ENCODE data around the gene TTC14.
"Not testable (repeated sequence)": the region's sequence is repeated elsewhere in the genome, so short reads cannot be mapped to it uniquely, and the experiment has no call there.

TTC14 gene

DNA sequence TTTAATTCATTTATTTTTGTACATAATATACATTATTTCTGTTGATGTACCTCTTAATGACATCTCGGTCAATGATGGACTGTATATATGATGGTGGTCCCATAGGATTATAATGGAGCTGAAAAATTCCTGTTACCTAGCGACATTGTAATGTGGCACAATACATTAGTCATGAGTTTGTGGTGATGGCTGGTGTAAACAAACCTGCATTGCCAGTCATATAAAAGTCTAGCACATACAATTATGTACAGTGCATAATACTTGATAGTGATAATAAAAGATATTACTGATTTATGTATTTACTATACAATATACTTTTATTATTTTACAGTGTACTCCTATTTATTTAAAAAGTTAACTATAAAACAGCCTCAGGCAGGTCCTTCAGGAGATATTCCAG lies 15.1 kb downstream of the TTC14 start:
- Mint-ChIP-seq H3K27ac (no peak overlapping the region), H3K27me3 (no peaks in the 10 kb centered on the region), H3K4me1 (no peaks in the 10 kb centered on the region), H3K9me3 (no peaks in the 10 kb centered on the region), H3K36me3 (peaks cover 3% of the 10 kb centered on the region), H3K4me3 (no peak overlapping the region)

DNA sequence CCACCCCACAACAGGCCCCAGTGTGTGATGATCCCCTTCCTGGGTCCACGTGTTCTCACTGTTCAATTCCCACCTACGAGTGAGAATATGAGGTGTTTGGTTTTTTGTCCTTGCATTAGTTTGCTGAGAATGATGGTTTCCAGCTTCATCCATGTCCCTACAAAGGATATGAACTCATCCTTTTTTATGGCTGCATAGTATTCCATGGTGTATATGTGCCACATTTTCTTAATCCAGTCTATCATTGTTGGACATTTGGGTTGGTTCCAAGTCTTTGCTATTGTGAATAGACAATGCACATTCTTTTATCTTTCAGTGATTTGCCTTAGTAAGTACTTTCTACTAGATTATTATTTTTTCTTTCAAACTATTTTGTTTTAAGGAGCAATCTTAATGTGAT lies 16.6 kb downstream of the TTC14 start:
- H3K9me3 Mint-ChIP-seq, H3K4me1 Mint-ChIP-seq, H3K36me3 Mint-ChIP-seq, H3K27me3 Mint-ChIP-seq, H3K4me3 Mint-ChIP-seq, H3K27ac Mint-ChIP-seq: not testable (repeated sequence)

DNA sequence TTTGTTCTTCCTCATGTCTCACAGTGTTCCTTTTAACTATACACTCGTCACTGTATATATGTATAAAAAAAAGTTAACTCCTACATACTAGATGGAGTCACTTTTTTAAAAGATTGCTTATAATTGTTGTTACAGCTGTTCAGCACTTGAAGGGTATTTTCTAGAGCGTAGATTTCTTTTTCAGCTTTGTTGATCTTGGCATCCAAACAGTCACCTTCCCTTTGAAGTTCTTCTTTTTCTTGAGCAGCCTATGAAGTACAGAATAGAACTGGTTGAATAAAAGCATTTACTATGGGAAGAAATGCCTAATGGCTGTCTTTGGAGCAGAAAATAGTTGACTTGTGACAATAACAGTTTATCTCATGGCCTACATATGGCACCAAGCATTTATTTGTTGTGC lies 17.8 kb downstream of the TTC14 start:
- Mint-ChIP-seq H3K27ac (no peak overlapping the region), H3K36me3 (peaks cover 8% of the 10 kb centered on the region), H3K9me3 (no peaks in the 10 kb centered on the region), H3K27me3 (no peaks in the 10 kb centered on the region), H3K4me3 (no peak overlapping the region), H3K4me1 (peaks cover 9% of the 10 kb centered on the region)

DNA sequence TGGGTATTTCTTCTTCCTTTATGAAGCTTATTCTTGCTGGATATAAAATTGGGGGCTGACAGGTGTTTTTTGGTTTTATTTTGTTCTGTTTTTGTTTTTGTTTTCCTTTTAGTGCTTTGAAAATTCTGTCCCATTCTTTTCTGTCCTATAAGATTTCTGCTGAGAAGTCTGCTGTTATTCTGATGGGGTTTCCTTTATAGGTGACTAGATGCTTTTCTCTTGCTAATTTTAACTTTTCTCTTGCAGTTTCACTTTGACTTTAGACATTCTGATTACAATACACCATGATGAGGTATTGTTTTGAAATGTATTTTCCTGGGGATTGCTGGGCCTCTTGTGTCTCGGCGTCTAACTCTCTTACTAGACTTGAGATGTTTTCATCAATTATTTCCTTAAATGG lies 22.8 kb downstream of the TTC14 start:
- no peak overlapping the region for H3K27ac Mint-ChIP-seq
- peaks cover 16% of the 10 kb centered on the region for H3K36me3 Mint-ChIP-seq
- no peaks in the 10 kb centered on the region for H3K27me3 Mint-ChIP-seq
- H3K9me3 Mint-ChIP-seq, result no peaks in the 10 kb centered on the region
- H3K4me3 Mint-ChIP-seq, result no peak overlapping the region
- peaks cover 18% of the 10 kb centered on the region for H3K4me1 Mint-ChIP-seq

DNA sequence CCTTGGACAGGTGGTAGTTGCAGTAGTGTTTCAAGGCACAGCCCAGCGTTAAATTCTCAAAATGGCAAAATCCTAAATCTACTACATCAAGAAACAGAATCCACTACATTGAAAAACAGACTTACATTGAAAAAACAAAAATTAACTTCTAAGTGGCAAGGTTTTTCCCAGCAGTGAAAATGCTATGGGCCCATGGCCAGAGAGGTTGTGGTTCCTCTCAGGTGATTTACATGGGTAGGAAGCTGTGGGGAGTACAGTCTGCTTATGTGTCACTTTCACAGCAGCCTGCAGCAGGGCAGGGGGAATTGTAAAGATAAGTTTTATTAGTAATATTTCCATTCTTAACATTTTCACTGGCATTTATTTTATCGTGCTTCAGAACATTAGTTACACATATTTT lies 24.9 kb downstream of the TTC14 start:
- H3K36me3 Mint-ChIP-seq, result peaks cover 15% of the 10 kb centered on the region
- H3K9me3 Mint-ChIP-seq, result no peaks in the 10 kb centered on the region
- H3K4me1 Mint-ChIP-seq, result peaks cover 22% of the 10 kb centered on the region
- no peak overlapping the region for H3K27ac Mint-ChIP-seq
- no peaks in the 10 kb centered on the region for H3K27me3 Mint-ChIP-seq
- H3K4me3 Mint-ChIP-seq, result no peak overlapping the region

DNA sequence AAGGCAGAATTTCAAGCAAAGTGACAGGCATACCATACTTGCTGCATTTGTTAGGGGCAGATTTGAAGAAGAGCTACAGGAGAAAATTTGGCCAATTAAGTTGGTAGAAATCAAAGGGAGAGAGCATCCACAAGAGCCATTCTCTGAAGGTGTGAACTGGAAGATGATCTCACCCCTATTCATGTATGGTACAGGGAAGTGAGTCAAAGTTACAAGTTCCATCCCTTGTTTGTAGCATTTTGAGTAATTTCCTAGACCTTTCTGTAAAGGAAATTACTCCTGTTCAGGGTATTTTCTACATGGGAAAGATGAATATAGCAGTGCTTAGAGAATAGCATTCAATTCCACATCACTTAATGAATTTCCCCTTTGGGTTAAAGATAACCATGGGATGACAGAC lies 28.4 kb downstream of the TTC14 start:
- H3K27ac Mint-ChIP-seq, result no peak overlapping the region
- H3K9me3 Mint-ChIP-seq, result no peaks in the 10 kb centered on the region
- peaks cover 3% of the 10 kb centered on the region for H3K36me3 Mint-ChIP-seq
- peaks cover 20% of the 10 kb centered on the region for H3K27me3 Mint-ChIP-seq
- peaks cover 7% of the 10 kb centered on the region for H3K4me1 Mint-ChIP-seq
- no peak overlapping the region for H3K4me3 Mint-ChIP-seq

DNA sequence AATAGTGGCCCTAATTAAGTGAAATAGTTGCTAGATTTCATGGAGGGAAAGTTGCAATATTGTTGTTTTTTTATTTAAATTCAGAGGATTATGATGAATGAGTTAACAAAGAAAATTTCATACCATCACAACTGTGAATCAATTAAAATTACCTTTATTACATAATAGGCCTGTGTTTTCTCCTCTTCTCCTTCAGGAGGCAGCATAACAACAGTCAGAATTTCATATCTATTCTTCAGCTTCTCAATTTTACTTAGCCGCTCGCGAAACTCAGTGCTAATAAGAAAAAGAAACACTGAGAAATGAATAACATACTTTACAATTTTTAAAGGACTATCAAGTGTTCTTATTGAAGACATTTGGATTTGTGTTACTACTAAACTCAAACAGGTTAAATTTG lies 29.4 kb downstream of the TTC14 start:
- H3K4me1 Mint-ChIP-seq, result peaks cover 4% of the 10 kb centered on the region
- H3K4me3 Mint-ChIP-seq, result no peak overlapping the region
- no peaks in the 10 kb centered on the region for H3K36me3 Mint-ChIP-seq
- peaks cover 27% of the 10 kb centered on the region for H3K27me3 Mint-ChIP-seq
- no peak overlapping the region for H3K27ac Mint-ChIP-seq
- no peaks in the 10 kb centered on the region for H3K9me3 Mint-ChIP-seq

DNA sequence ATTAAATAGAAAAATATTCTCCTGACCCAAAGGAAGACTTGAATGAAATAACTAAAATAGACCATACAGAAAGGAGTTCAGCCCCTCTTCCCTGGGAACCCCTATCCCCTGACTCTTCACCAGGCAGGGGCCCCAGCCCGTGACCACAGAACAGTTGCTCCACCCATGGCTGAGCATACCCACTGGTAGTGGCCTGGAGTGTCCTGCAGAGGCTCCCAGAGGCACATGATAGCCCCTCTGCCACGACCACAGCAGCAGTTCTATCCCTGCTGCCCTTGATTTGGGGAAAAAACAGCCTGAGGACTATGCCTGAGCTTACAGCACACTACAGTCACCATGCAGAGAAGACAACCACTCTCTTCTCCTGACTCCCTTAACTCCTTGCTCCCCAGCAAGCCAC lies 31.8 kb downstream of the TTC14 start:
- peaks cover 4% of the 10 kb centered on the region for H3K4me1 Mint-ChIP-seq
- H3K27me3 Mint-ChIP-seq, result peaks cover 42% of the 10 kb centered on the region
- H3K9me3 Mint-ChIP-seq, result peaks cover 4% of the 10 kb centered on the region
- no peak overlapping the region for H3K27ac Mint-ChIP-seq
- H3K36me3 Mint-ChIP-seq, result no peaks in the 10 kb centered on the region
- H3K4me3 Mint-ChIP-seq, result no peak overlapping the region

DNA sequence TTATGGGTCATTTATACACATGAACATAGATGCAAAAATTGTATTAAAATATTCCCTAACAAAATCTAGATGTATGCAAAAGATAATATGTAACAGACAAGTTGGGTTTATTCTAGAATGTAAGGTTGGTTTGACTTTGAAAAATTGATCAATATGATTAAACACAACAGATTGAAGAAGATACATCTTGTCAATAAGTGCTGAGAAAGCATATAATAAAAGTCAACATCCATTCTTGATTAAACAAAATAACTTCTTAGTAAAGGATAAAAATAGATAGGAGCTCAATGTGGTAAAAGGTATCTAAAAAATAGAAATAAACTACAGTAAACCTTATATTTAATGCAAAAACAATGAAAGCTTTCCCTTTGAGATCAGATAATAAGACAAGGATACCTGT lies 39.0 kb downstream of the TTC14 start:
- no peak overlapping the region for H3K4me3 Mint-ChIP-seq
- H3K36me3 Mint-ChIP-seq, result no peaks in the 10 kb centered on the region
- H3K27ac Mint-ChIP-seq, result no peak overlapping the region
- H3K4me1 Mint-ChIP-seq, result no peaks in the 10 kb centered on the region
- peaks cover 4% of the 10 kb centered on the region for H3K9me3 Mint-ChIP-seq
- peaks cover 35% of the 10 kb centered on the region for H3K27me3 Mint-ChIP-seq

DNA sequence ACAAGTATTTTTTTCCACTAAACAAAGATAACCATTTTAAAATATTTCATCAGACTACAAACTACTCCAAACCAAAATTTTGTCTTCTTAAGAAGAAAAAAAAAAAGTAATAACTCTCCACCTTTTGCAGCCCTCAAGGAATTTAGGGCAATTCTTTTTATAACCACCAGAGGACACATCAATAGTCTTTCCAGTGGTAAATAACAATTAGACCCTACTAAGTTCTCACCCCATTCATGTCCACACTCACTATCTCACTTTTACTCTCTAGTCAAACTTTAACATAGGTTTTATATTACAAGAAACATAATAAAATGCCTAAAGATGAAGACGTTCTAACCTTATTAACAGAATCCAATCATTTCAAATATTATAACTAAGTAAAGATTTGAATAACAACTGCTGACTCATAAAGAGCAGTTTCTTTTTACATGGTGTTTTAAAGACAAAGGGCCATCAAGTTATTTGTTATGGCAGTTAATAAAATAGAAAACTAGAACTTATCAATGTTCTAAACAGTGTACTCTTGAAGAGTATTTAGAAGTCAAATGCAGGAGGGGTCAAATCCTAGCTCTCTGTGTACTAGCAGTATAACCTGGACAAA lies 44.3 kb downstream of the TTC14 start:
- no peaks in the 10 kb centered on the region for H3K9me3 Mint-ChIP-seq
- peaks cover 31% of the 10 kb centered on the region for H3K27me3 Mint-ChIP-seq
- H3K4me3 Mint-ChIP-seq, result no peak overlapping the region

DNA sequence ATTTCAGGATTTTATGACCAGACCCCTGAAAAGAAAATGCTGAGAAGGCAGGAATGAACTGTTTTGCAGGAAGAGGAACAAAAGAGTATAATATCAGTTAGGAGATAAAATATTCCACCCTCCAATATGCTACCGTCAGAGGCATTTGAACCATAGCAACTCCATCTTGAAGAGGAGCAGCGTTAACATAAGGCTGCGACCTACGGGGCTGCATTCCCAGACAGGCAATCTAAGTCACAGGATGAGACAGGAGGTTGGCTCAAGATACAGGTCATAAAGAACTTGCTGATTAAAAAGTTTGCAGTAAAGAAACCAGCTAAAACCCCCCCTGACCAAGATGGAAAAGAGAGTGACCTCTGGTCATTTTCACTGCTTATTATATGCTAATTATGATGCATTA lies 54.4 kb downstream of the TTC14 start:
- Mint-ChIP-seq H3K4me3 (no peak overlapping the region), H3K4me1 (no peaks in the 10 kb centered on the region), H3K27ac (no peak overlapping the region), H3K36me3 (no peaks in the 10 kb centered on the region), H3K27me3 (peaks cover 24% of the 10 kb centered on the region), H3K9me3 (no peaks in the 10 kb centered on the region)

More for the DNA sequence above, 44.3 kb downstream of the TTC14 start:
- H3K4me1 Mint-ChIP-seq, result no peaks in the 10 kb centered on the region
- H3K36me3 Mint-ChIP-seq, result no peaks in the 10 kb centered on the region
- no peak overlapping the region for H3K27ac Mint-ChIP-seq

DNA sequence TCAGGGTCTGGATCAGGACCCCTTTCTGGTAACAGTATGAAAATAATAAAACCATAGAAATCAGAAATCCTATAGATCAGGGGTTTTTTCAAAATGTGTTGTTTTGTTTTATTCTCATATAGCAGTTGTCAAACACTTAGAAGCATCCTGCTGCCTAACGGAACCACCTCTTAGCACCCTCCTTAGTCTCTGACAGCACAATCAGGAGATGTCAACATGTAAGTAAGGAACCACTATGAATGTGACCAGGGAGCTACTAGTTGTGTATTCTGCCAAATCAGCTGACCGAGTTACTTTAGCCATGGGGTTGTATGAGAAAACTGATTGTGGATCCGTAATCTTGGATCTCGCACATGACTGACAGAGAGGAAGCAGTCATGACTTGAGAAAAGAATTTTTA lies 55.1 kb downstream of the TTC14 start:
- no peak overlapping the region for H3K27ac Mint-ChIP-seq
- peaks cover 24% of the 10 kb centered on the region for H3K27me3 Mint-ChIP-seq
- H3K36me3 Mint-ChIP-seq, result no peaks in the 10 kb centered on the region

More for the DNA sequence above, 55.1 kb downstream of the TTC14 start:
- no peaks in the 10 kb centered on the region for H3K4me1 Mint-ChIP-seq
- no peaks in the 10 kb centered on the region for H3K9me3 Mint-ChIP-seq
- no peak overlapping the region for H3K4me3 Mint-ChIP-seq

Measured in activated naive CD4-positive, alpha-beta T cell treated with anti-CD3 and anti-CD28 coated beads, Interleukin-2, amount 50 U/mL, for 24 hours (primary cell).